Measurements from ENCODE around the gene MTREX.

DNA sequence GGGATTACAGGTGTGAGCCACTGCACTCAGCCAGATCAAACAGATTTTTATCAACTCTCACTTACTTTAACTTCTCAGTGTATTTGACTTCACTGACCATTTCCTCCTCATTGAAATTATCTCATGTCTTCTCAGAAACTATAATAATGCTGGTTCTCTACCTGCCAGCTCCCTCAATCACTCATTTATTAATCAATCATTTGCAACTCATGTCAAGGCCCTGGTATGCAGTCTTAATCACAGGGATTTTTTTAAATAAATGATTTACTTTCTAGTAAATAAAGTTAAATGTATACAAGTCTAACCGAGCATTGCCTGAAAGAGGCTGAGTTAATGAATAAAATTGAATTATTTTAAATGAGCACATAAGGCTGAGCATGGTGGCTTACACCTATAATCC, 163.7 kb downstream of the MTREX start:
- no peak for TF ChIP-seq EP300 (IDR thresholded peaks at IDR 0.05; ENCODE audit: borderline replicate concordance)
- no peak for TF ChIP-seq YY1 (IDR thresholded peaks at IDR 0.05; ENCODE audit: low read depth)
- no peak for TF ChIP-seq CEBPB (IDR thresholded peaks at IDR 0.05)
- no peak for TF ChIP-seq TEAD4 (IDR thresholded peaks at IDR 0.05)
- TF ChIP-seq TAF1 (IDR thresholded peaks at IDR 0.05; ENCODE audit: low read depth): no peak
- TF ChIP-seq RAD21 (IDR thresholded peaks at IDR 0.05; ENCODE audit: low read depth): no peak
- TF ChIP-seq FOXM1 (IDR thresholded peaks at IDR 0.05; ENCODE audit: borderline replicate concordance, low read depth): no peak
- TF ChIP-seq, protein P1, sequence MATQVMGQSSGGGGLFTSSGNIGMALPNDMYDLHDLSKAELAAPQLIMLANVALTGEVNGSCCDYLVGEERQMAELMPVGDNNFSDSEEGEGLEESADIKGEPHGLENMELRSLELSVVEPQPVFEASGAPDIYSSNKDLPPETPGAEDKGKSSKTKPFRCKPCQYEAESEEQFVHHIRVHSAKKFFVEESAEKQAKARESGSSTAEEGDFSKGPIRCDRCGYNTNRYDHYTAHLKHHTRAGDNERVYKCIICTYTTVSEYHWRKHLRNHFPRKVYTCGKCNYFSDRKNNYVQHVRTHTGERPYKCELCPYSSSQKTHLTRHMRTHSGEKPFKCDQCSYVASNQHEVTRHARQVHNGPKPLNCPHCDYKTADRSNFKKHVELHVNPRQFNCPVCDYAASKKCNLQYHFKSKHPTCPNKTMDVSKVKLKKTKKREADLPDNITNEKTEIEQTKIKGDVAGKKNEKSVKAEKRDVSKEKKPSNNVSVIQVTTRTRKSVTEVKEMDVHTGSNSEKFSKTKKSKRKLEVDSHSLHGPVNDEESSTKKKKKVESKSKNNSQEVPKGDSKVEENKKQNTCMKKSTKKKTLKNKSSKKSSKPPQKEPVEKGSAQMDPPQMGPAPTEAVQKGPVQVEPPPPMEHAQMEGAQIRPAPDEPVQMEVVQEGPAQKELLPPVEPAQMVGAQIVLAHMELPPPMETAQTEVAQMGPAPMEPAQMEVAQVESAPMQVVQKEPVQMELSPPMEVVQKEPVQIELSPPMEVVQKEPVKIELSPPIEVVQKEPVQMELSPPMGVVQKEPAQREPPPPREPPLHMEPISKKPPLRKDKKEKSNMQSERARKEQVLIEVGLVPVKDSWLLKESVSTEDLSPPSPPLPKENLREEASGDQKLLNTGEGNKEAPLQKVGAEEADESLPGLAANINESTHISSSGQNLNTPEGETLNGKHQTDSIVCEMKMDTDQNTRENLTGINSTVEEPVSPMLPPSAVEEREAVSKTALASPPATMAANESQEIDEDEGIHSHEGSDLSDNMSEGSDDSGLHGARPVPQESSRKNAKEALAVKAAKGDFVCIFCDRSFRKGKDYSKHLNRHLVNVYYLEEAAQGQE (IDR thresholded peaks at IDR 0.05; ENCODE audit: low read depth): no peak
- TF ChIP-seq CREB1 (IDR thresholded peaks at IDR 0.05; ENCODE audit: low read depth): no peak
- TF ChIP-seq, protein P2, sequence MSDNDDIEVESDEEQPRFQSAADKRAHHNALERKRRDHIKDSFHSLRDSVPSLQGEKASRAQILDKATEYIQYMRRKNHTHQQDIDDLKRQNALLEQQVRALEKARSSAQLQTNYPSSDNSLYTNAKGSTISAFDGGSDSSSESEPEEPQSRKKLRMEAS (IDR thresholded peaks at IDR 0.05): no peak
- TF ChIP-seq, protein P3, sequence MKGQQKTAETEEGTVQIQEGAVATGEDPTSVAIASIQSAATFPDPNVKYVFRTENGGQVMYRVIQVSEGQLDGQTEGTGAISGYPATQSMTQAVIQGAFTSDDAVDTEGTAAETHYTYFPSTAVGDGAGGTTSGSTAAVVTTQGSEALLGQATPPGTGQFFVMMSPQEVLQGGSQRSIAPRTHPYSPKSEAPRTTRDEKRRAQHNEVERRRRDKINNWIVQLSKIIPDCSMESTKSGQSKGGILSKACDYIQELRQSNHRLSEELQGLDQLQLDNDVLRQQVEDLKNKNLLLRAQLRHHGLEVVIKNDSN (IDR thresholded peaks at IDR 0.05): no peak
- TF ChIP-seq ZBTB7A (IDR thresholded peaks at IDR 0.05; ENCODE audit: low read depth): no peak
- TF ChIP-seq TCF12 (IDR thresholded peaks at IDR 0.05; ENCODE audit: low read depth): no peak
- TF ChIP-seq EGR1 (IDR thresholded peaks at IDR 0.05): no peak
